ENCODE data around the gene SMARCA1.

SMARCA1 gene

GRCh38 chrX:129525896-129526295, 2.6 kb upstream of the SMARCA1 start:
- DNase-seq: no peak

GRCh38 chrX:129525162-129525561, 1.9 kb upstream of the SMARCA1 start:
- DNase-seq: no peak

GRCh38 chrX:129524250-129524850, 1.1 kb upstream of the SMARCA1 start:
- no peak for DNase-seq

- no peak for DNase-seq
These were observed 859 bp downstream of the SMARCA1 start for GRCh38 chrX:129522184-129523078.

- DNase-seq: no peak
These were observed 3.1 kb downstream of the SMARCA1 start for GRCh38 chrX:129520151-129520550.

GRCh38 chrX:129516402-129516801, 6.9 kb downstream of the SMARCA1 start:
- DNase-seq: no peak

- DNase-seq: no peak
These were observed 10.9 kb downstream of the SMARCA1 start for GRCh38 chrX:129512409-129512808.

- DNase-seq: no peak
These were observed 11.6 kb downstream of the SMARCA1 start for GRCh38 chrX:129511689-129512088.

- no peak for DNase-seq
These were observed 13.0 kb downstream of the SMARCA1 start for GRCh38 chrX:129510331-129510730.

GRCh38 chrX:129497146-129497843, 26.0 kb downstream of the SMARCA1 start:
- DNase-seq: no peak

GRCh38 chrX:129496625-129497024, 26.7 kb downstream of the SMARCA1 start:
- DNase-seq: no peak

- no peak for DNase-seq
These were observed 27.4 kb downstream of the SMARCA1 start for GRCh38 chrX:129495900-129496299.

- DNase-seq: no peak
These were observed 28.4 kb downstream of the SMARCA1 start for GRCh38 chrX:129494887-129495286.

GRCh38 chrX:129493643-129494042, 29.6 kb downstream of the SMARCA1 start:
- DNase-seq: no peak

- no peak for DNase-seq
These were observed 33.0 kb downstream of the SMARCA1 start for GRCh38 chrX:129490330-129490729.

GRCh38 chrX:129488359-129488758, 34.9 kb downstream of the SMARCA1 start:
- no peak for DNase-seq

- DNase-seq: no peak
These were observed 42.4 kb downstream of the SMARCA1 start for GRCh38 chrX:129480889-129481288.

- DNase-seq: no peak
These were observed 44.8 kb downstream of the SMARCA1 start for GRCh38 chrX:129478516-129478915.

GRCh38 chrX:129472116-129472515, 51.2 kb downstream of the SMARCA1 start:
- no peak for DNase-seq

- DNase-seq: no peak
These were observed 60.6 kb downstream of the SMARCA1 start for GRCh38 chrX:129462707-129463106.

- no peak for DNase-seq
These were observed 61.4 kb downstream of the SMARCA1 start for GRCh38 chrX:129461801-129462456.

GRCh38 chrX:129452523-129452922, 70.8 kb downstream of the SMARCA1 start:
- no peak for DNase-seq

GRCh38 chrX:129450123-129450522, 73.2 kb downstream of the SMARCA1 start:
- DNase-seq: no peak
